GM12878 (cell line): ENCODE measurements around the gene CARD10. TPM values are rescaled to one million over a fixed set of nuclear protein-coding genes. Genes with fewer than 3 reads are reported as not detected.
A peak's percentile ranks its signal among the peaks of the same experiment; 100 is the strongest.

Experiments used
- ATF3 ChIP-seq: IDR thresholded peaks from 2 replicates; pipeline ENCODE4 v1.6.1; 2011; ENCODE audit warnings: low read depth, mild to moderate bottlenecking, low read length, moderate library complexity, borderline replicate concordance; ENCODE audit errors: extremely low read depth
- BACH1 ChIP-seq: fragments of 450-650 bp; IDR thresholded peaks from 2 replicates; pipeline ENCODE4 v1.6.1; 2017; ENCODE audit warnings: mild to moderate bottlenecking, borderline replicate concordance
- CEBPZ ChIP-seq: fragments of 150-350 bp; IDR thresholded peaks from 2 replicates; pipeline ENCODE4 v1.6.1; 2016; ENCODE audit warnings: low read depth, low read length
- EGR1 ChIP-seq, 2 experiments: IDR thresholded peaks; 1 replicate in 1 of 2; 2 replicates in 1 of 2; pipeline ENCODE4 v1.6.1; 2011 to 2012; ENCODE audit warnings: low read depth in 2 of 2, low read length in 2 of 2, borderline replicate concordance in 1 of 2, mild to moderate bottlenecking in 1 of 2, moderate library complexity in 1 of 2
- HCFC1 ChIP-seq: fragments of 150-350 bp; IDR thresholded peaks from 2 replicates; pipeline ENCODE4 v1.6.1; 2014; ENCODE audit warnings: low read length
- HDGF ChIP-seq: fragments of 450-650 bp; IDR thresholded peaks from 2 replicates; pipeline ENCODE4 v1.6.1; 2016; ENCODE audit warnings: antibody characterized with exemption
- MYC ChIP-seq: IDR thresholded peaks from 2 replicates; pipeline ENCODE4 v1.6.1; 2011; ENCODE audit warnings: mild to moderate bottlenecking, low read length, moderate library complexity, inconsistent platforms; ENCODE audit not compliant: insufficient read depth, insufficient replicate concordance, insufficient read length, severe bottlenecking
- NKRF ChIP-seq: fragments of 450-650 bp; conservative IDR thresholded peaks from 2 replicates; pipeline ENCODE4 v1.6.1; 2017; ENCODE audit warnings: mild to moderate bottlenecking, moderate library complexity
- PKNOX1 ChIP-seq: fragments of 450-650 bp; IDR thresholded peaks from 2 replicates; pipeline ENCODE4 v1.6.1; 2016; ENCODE audit warnings: mild to moderate bottlenecking
- RELB ChIP-seq: fragments of 450-650 bp; IDR thresholded peaks from 2 replicates; pipeline ENCODE4 v1.6.1; 2017; ENCODE audit warnings: low read depth, mild to moderate bottlenecking, moderate library complexity
- SIN3A ChIP-seq: IDR thresholded peaks from 2 replicates; pipeline ENCODE4 v1.6.1; 2012; ENCODE audit warnings: low read depth, low read length, improper control_type of control experiment
- SREBF2 ChIP-seq: IDR thresholded peaks from 2 replicates; pipeline ENCODE4 v1.6.1; 2012; ENCODE audit warnings: mild to moderate bottlenecking, low read length
- YY1 ChIP-seq: IDR thresholded peaks from 2 replicates; pipeline ENCODE4 v1.6.1; 2011; ENCODE audit warnings: low read depth, mild to moderate bottlenecking, low read length
- ZNF24 ChIP-seq: fragments of 450-650 bp; IDR thresholded peaks from 2 replicates; pipeline ENCODE4 v1.6.1; 2017; ENCODE audit warnings: antibody characterized with exemption, mild to moderate bottlenecking
- polyA plus RNA-seq, 11 experiments: library from polyadenylated mRNA; depleted of rRNA in 4 of 11; unstranded in 6 of 11; stranded (reverse) in 5 of 11; fragments of >200 nt; fragmentation: Nextera tagmentation in 4 of 11; fragmentation: Illumina TruSeq in 1 of 11; extraction: Ambion mirVana in 4 of 11; extraction: Trizol in 1 of 11; gene quantifications; 1 replicate in 1 of 11; 2 replicates in 10 of 11; pipeline versions ENCODE4 v1.2.1 to v1.2.3, GENCODE V29; 2011 to 2016; ENCODE audit warnings: inconsistent platforms in 2 of 11, missing spikeins in 2 of 11, low read depth in 1 of 11
- total RNA-seq, 4 experiments: library from RNA; depleted of rRNA in 3 of 4; stranded (reverse); fragments of >200 nt in 3 of 4; fragmentation: Illumina TruSeq in 1 of 4; extraction: Trizol in 1 of 4; gene quantifications; 2 replicates each; pipeline versions ENCODE4 v1.2.1 to v1.2.3, GENCODE V29; 2013 to 2021

The CARD10 gene
- total and polyA plus RNA-seq, 10 of the 15 experiments (the other 5 are each of a cell fraction or from before 2014, with no cell fraction given), result 0.08 to 0.10 (median 0.10) TPM; not detected in 7

GRCh38 chr22:37566903-37567798 is 47.9 kb upstream of the CARD10 start (continued):
- TF ChIP-seq NKRF, result peak; percentile 26; the same call in 1 of the 2 replicates
- TF ChIP-seq SREBF2, result no peak
- TF ChIP-seq CEBPZ, result no peak
- no peak for TF ChIP-seq ZNF24
- TF ChIP-seq PKNOX1, result 0 out of 2 replicates have a peak, but pooled peaks have one; percentile 12
- TF ChIP-seq RELB, result peak; percentile 61; the same call in 1 of the 2 replicates
- TF ChIP-seq BACH1, result no peak; the same call in 1 of the 2 replicates
- TF ChIP-seq ATF3, result no peak
- TF ChIP-seq MYC, result no peak
- TF ChIP-seq SIN3A, result no peak
- TF ChIP-seq HCFC1, result no peak
- TF ChIP-seq EGR1 (IDR thresholded peaks at IDR 0.05; ENCODE audit: borderline replicate concordance in 1 of 2, low read depth in 2 of 2, low read length in 2 of 2), result no peak
- TF ChIP-seq HDGF, result 0 out of 2 replicates have a peak, but pooled peaks have one; percentile 68
- TF ChIP-seq YY1, result peak; percentile 71; the same call in 1 of the 2 replicates
